ENCODE data around the gene ZNF618.
A peak's percentile ranks its signal among the peaks of the same experiment; 100 is the strongest.
"Not testable (repeated sequence)": the region's sequence is repeated elsewhere in the genome, so short reads cannot be mapped to it uniquely, and the experiment has no call there.

ZNF618 gene

DNA sequence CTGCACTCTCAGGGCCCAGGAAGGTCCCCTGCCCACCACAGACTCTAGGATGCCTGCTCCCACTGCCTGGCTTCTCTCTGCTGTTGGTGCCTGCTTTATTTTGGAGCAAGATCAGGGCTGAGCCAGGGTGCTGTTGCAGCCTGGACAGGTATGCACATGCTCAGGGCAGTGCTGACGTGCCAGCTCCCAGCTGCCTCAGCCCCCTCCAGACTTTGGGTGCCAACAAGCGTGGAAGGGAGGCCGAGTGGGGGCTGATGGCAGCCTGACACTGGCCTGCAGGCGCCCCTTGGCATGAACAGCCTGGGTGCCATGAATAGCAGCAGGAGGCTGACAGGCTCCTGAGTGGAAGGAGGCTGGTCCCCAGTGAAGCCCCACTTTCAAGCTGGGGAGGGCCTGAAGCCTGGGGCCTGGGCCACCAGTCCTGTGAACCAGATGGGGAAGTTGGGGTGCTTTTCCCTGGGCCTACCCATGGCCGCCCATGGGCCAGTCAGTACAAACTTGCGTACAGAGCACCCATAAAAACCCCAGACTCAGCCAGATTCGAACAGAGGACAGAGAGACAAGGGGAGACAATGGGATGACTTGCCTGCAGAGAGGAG is 195.2 kb downstream of the ZNF618 start:
- no peak for FAIRE-seq

DNA sequence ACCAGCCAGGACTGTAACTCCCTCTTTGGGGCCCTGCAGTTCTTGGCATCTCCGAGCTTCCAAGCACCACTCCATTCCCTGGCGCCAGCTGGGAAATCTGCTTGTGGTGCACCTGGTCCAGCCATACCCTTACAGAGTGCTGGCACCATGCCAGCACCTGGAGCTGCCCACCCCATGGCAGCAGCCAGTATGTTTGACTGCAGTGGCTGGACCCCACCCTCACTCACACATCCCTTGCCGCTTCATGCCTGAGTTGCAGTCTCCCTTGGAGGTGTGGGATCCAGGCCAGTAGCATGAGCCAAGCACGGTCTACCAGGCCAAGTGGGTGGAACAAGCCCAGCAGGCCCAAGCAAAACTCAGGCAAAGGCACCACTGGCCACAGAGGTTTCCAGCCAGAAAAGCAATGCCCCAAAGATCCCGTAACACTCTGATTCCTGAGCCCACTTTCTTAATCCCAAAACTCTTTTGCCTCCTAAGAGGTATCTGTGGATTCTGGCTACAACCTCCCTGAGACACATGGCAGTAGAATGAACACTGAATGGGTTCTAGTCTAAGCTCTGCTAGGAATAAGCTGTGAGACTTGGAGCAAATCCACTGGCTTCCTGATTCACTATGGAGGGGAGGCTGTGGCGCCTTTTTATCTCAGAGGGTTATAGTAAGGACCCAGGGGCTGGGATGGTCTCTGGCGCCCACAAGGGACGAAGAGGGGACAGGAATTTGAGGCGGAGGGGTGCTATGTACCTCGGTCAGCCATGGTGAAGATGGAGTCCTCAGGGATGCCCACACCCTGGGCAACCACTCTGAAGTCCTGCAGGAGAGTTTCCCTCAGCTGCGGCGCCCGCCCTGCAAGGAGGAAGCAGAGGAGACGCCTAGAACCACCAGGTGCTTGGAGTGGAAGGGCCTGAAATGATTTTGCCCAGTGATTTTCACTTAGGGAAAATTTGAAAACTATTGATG is 196.4 kb downstream of the ZNF618 start:
- FAIRE-seq, result no peak

- FAIRE-seq, result no peak
Measured at GRCh38 chr9:114075602-114076001, 199.5 kb downstream of the ZNF618 start.

DNA sequence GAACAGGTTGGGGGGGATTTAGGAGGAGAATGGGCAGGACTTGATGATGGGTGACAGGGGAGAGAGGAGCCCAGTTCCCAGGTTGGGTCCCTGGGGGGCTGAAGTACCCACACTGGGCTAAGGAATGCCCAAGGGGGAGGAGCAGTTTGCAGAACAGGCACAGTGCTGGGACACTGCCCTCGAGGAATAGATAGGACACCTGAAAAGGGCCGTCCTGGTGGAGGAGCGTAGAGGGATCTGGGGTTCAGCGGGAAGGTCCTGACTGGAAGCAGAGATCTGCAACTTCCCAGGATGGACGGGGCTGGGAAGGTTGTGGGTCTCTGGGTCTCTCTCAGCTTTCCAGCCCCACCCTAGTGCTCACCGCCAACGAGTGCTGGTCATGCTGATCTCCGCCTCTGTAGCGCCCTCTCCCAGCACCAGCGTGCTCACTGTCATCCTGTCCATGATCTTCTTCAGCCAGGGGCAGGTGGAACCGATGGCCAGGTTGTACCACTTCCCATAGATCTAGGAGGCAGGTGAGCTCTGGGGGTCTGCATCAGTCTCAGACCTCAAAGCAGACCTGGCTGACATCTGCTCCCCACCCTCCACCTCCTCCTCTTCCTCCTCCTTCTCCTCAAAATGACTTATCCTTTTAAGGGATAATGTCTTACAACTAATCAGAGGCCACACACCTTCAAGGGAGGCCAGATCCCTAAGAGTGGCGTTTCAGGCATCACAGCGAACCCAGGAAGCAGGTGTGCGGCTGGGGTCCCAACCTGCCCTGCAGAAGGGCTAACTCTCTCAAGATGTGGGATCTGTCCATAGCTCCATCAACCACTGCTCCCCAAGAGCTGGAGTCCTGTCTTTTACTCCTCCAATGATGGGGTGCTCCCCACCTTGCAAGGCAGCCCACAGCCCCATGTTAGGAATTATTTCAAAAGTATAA is 200.4 kb downstream of the ZNF618 start:
- no peak for FAIRE-seq

- FAIRE-seq, result no peak
Measured at GRCh38 chr9:114077162-114077837, 201.2 kb downstream of the ZNF618 start.

DNA sequence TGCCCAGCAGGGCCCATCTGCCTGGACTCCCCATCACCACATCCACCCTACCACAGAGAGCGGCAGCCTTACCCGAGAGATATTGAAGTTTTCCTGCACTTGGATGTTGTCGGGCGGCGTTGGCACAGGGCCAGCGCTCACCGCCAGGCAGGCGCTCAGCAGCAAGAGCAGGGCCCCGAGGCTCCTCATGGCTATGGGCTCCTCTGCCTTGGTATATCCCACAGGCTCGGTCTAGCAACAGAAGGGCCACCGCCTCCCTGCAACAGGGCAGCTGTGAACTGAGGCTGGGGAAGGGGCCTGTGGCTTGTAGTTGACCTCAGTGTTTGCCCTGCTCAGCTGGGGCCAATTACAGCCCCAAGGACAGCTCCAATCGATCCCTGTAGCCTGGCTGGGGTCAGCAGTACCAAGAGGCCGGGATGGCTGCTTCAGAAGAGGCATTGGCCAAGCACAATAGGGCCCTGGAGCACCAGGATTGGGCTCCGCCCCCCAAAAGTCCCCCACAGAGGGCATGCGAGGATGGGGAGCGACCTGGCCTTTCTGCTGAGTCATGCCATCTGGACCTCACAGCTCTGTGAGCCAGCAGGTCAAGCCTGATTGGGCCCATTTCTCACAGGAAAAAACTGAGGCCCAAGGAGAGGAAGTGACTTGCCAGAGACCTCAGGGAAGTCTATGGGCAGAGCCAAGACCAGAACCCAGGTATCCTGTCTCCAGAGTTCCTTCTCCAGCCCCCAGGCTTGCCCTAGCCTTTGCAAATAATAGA is 202.1 kb downstream of the ZNF618 start, which contains the start of gene AMBP:
AMBP (minus strand) TSS at position 280 of the 760 bp plus-strand sequence; CDS start at position 189, 91 bp downstream.
- no peak for FAIRE-seq

DNA sequence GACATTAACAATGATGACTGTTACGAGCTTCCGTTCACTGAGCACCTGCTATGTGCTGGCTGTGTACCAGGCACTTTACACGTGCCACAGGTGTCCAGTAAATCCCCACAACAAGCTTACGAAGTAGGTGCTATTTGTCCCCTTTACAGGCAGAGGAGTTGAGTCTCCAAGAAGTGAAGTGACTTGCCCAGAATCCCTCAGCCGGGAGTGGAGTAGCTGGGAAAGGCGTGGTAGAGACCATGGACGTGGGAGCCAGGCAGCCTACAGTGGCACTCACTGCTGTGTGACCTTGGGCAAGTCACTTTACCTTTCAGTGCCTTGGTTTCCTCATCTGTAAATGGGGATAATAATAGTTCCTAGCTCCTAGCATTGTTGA is 202.7 kb downstream of the ZNF618 start:
- FAIRE-seq, result no peak

DNA sequence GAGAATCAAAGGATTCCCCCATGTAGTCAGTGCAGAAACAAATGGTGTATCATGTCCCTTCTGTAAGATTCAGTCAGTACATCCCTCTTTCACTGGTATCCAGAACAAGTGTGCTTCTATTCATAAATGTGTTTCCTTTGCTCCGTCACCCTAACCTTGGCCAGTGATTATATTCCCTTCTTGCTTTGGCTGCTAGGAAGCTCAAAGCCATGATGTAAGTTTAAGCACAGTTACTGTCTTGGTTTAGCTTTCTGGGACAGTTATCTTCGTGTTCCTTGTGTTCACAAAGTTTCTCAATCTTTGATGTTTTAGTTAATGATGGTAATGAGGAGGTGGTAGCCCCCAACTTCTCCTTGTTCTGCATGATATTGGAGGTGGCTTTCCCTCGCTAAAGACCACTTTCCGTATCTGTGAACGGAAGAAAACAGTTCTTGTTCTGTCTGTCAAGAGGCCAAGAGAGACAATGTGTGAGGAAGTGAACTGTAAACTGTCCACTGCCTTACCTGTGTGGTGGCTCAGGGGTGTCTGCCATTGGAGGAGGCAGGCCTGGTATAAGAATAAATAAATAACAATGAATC is 204.2 kb downstream of the ZNF618 start:
- FAIRE-seq, result no peak

DNA sequence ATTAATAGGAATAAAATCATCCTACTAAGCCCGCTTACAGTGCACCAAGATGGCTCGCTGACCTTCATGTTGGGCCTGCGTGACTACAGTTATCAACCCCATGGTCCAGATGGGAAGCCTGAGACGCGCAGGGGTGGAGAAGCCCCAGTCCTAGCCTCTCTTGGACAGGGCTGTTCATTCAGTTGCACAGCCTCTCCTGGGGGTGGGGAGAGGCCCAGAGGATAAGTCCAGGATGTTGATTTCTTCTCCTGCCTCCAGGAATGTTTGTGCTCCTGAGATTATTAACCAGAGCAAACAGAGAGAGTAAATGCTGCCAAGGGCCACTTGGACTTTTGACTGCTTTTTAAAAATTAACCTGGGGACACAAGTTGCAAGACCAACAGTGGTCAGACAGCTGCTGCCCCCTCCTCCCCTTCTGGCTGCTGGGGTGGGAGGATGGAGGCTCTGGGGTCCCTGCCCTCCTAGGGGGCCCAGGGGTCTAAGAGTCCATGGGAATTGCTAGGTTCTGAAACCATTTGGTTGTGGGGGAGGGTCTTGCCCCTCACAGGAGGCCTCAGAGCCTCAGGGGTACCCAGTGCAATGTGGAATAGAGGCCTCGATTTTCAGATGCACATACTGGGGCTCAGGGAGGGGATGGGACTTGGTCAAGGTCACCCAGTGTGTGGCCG is 204.8 kb downstream of the ZNF618 start:
- FAIRE-seq, result no peak

- FAIRE-seq, result no peak
Measured at GRCh38 chr9:114081441-114082016, 205.4 kb downstream of the ZNF618 start.

GRCh38 chr9:114082017-114082762 is 206.1 kb downstream of the ZNF618 start:
- peak; percentile 81 for FAIRE-seq

DNA sequence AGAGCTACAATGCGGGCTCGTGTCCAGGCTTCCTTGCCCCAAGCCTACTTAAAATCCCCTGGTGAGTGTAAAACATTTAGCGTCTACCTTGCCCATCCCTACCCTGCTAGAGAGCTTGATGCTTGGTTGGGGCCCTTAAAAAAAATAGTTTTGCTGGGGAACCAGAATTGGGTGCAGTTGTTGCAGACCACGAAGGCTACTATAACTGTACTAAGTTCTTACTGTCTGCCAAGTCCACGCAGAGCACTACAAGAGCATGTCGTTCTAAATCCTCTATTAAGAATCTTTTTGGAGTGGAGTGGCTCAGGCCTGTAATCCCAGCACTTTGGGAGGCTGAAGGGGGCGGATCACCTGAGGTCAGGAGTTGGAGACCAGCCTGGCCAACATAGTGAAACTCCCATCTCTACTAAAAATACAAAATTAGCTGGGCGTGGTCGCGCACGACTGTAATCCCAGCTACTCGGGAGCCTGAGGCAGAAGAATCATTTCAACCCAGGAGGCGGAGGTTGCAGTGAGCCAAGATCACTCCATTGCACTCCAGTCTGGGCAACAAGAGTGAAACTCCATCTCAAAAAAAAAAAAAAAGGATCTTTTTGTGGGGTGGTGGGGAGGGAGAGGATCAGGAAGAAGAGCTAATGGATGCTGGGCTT is 206.8 kb downstream of the ZNF618 start:
- not testable (repeated sequence) for FAIRE-seq

DNA sequence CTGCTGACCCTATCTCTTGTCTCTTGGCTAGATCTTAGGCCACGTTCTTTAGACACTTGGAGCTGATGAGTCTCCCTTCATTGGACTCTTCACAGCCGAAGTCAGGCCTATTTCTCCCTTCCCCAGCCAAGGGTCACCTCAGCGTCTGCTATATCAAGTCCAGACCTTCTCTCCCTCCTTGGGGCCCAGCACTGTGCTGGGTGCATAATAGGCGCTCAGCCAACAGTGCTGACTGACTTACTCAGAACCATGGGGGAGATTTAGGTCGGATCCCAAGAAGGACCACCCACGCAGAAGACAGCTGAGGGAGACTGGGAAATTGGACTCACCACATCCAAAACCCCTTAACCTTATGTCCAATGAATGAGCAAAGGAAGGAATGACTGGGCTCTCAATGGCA is 207.6 kb downstream of the ZNF618 start:
- FAIRE-seq, result no peak

DNA sequence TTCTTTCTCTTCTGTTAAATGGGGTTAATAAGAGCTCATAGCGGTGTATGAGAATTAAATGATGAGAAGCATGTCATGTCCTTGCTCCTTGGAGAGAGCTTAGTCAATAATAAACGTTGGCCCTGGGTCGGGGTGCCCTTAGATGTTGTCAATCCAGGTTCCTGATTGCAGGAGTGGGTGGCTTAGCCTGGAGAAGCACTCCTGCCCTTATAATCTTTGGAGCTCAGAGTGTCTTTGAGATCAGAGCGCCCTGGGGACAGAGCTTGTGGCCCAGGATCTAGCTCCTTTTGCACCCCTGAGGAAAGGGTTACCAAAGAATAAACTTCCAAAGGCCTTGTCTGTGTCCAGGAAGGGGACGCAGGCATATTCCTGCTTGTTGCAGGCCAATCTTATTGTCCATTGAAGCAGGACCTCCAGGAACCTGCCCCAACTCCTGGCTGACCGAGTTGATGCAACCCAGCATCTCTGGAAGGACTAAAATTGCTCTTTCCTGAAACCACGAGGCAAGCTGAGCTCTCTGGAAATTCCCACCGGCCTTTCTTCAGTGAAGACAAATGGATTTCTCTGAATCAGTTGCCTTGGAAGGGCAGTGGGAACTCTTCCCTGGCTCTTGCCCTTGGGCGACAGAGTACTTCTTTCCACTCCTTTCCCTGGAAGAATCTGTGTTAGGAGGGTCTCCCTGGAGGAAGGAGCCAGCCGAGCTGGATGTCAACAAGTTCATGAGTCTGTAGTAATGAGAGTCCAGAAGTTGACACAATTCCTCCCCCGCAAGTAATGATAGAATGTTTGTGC is 208.4 kb downstream of the ZNF618 start:
- no peak for FAIRE-seq

DNA sequence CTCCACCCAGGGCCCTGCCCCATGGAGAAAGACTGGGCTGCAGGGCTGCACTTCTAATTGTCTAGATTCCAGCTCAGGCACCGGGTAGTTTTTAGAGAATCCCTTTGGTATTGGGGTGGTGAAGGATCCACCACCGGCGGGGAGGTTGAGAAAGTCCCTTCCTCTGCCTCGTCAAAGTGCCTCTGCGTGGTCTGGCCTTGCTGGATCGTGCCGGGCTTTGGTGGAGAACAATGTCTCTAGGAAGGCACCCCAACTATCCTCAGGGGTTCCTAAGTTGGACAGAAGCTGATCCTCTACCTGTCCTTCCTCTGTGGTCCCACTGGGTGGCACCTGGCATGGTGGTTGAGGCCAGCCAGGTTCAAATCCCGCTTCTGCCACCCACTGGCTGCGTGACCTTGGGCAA is 209.3 kb downstream of the ZNF618 start:
- FAIRE-seq, result no peak

- FAIRE-seq, result no peak
Measured at GRCh38 chr9:114086009-114086408, 209.9 kb downstream of the ZNF618 start.

- FAIRE-seq, result no peak
Measured at GRCh38 chr9:114086607-114087006, 210.5 kb downstream of the ZNF618 start.

DNA sequence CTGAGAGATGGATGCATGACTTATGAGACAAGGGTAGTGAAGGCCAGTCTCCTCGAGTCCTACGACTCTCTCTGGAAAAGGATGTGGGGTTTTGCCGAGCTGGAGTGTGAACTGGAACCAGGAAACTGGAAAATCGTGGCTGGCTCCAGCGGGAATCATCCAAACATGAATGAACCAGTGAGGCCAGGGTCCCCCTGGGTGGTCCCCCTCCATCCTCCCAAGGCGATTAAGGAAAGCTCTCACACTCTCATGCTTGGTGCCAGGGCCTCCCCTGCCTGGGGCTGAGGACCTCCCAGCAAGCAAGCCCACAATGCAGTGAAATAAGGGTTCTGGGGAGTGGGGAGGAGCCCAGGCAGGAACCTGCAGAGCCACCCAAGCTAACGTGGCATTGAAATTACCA is 211.6 kb downstream of the ZNF618 start:
- FAIRE-seq, result no peak
